GM18505 (cell line): ENCODE data around the gene SAMD5.

Source experiments
- ATAC-seq: cut with Tn5 transposase; IDR thresholded peaks from one replicate; pipeline ENCODE4 v1.9.1; 2021; ENCODE audit not compliant: unreplicated experiment
- POLR2A ChIP-seq: IDR thresholded peaks from 4 replicates; pipeline ENCODE4 v1.6.1; 2011; ENCODE audit warnings: borderline replicate concordance; ENCODE audit not compliant: insufficient read depth, insufficient read length; ENCODE audit errors: extremely low read depth

Gene SAMD5

GRCh38 chr6:147508042-147508865 lies at the start of gene SAMD5:
Gene SAMD5 (plus strand): TSS chr6:147508690. CDS start chr6:147508929, 239 bp downstream.
- peak; percentile 50 for ATAC-seq
- no peak for TF ChIP-seq POLR2A

DNA sequence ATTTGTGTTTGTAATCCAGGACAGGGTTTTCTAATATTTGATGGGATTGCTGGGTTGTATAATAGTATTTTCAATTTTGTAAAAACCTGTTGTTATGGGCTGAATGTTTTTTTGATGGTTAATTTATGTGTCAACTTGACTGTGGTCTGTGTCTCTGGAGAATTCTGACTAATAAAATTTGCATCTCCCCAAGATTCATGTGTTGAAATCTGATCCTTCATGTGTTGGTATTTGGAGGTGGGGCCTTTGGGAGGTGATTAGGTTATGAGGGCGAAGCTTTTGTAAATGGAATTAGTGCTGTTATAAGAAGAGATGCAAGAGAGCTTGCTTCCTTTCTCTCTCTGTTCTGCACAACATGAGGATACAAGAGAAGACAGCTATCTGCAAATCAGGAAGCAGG lies 48.7 kb upstream of the SAMD5 start:
- no peak for TF ChIP-seq POLR2A

DNA sequence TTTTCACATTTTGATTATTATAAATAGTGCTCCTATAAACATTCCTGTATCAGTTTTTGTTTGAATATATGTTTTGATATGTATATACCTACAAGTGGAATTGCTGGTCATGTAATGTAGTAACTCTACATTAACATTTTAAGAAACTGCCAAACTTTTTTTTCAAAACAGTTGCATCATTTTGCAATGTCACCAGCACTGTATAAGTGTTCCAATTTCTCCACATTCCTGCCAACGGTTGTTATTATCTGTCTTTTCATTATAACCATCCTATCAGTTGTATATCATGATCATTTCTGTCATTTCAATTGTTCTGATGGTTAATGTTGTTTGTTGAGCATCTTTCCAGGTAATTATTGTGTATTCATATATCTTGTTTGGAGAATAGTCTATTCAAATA lies 44.8 kb upstream of the SAMD5 start:
- no peak for ATAC-seq
- no peak for TF ChIP-seq POLR2A

More for the DNA sequence above, 48.7 kb upstream of the SAMD5 start:
- ATAC-seq = no peak

DNA sequence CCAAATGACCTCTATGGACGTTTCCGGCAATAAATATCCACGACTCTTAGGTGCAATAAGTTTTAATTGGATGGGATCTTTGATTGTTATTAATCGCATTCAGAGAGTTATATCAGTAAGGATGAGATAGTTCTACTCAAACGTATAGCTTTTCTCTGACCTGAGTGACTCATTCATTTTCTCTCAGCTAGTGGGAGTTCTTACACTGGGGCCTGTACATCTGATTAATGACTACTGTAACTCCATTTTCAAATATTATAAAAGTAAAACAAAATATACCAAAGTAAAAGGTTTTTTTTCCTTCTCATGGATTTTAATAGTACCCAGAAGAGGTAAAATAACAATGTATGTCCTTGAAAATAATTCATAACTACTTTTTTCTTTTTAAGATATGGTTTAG lies 41.1 kb upstream of the SAMD5 start:
- TF ChIP-seq POLR2A = no peak
- ATAC-seq = no peak

GRCh38 chr6:147467886-147468285 lies 40.6 kb upstream of the SAMD5 start:
- TF ChIP-seq POLR2A = no peak
- no peak for ATAC-seq

GRCh38 chr6:147468634-147469033 lies 39.9 kb upstream of the SAMD5 start:
- ATAC-seq = no peak
- no peak for TF ChIP-seq POLR2A

DNA sequence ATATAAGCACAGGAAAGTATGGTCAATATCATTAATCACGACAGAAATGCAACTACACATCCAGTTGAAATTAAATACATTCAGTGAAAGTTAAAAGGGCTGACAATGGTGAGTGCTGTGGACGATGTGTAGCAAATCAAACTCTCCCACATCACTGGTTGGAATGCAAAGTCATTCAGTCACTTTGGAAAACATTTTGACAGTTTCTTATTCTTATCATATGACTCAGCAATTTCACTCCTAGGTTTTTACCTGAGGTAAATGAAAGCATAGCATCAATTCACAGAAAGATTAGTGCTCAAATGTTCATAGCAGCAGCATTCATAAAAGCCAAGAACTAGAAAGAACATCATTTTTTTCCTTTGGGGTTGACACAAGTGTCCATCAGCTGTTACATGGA lies 28.6 kb upstream of the SAMD5 start:
- TF ChIP-seq POLR2A = no peak
- ATAC-seq = no peak

- ATAC-seq = peak; percentile 74
- TF ChIP-seq POLR2A = no peak
Observed at GRCh38 chr6:147486683-147487082, 21.8 kb upstream of the SAMD5 start.

DNA sequence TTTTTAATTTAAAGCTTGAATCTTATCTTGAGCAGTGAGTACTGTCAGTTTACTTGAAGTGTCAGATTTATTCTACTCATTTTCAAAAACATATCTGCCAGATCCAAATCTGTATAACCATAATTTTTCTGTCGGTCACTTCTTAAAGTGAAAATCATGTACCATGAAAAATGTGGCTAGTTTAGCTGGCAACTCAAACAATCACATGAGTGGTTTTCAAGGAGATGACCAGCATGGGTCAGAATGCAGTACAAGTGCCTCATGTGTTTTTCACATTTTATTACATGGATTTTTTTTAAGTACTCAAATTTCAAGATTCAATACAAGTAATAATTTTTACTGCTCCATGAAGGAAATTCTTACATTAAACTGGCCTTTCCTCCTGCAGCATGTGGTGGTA lies 11.0 kb upstream of the SAMD5 start:
- no peak for TF ChIP-seq POLR2A
- ATAC-seq = no peak

- ATAC-seq = no peak
- no peak for TF ChIP-seq POLR2A
Observed at GRCh38 chr6:147503587-147503986, 4.9 kb upstream of the SAMD5 start.

DNA sequence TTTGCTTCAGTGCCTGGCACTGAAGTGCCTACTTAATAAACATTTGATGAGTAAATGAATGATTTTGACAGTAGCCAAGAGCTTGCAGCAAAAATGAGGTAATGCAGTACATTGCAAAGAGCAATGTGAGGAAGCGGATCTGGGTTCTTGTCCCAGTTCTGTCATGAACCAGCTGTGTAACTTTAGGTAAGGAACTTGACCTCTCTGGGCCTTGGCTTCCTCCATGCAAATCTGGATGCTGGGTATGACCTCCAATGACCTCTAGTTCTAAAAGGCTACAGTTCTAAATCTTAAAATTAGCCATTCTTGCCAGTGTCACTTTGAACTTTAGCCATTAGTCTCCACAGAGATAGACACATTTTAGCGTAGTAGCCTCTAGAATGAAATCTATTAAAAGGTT lies 3.6 kb upstream of the SAMD5 start:
- no peak for ATAC-seq
- TF ChIP-seq POLR2A = no peak

GRCh38 chr6:147506704-147507114 lies 1.8 kb upstream of the SAMD5 start:
- ATAC-seq = no peak
- no peak for TF ChIP-seq POLR2A

DNA sequence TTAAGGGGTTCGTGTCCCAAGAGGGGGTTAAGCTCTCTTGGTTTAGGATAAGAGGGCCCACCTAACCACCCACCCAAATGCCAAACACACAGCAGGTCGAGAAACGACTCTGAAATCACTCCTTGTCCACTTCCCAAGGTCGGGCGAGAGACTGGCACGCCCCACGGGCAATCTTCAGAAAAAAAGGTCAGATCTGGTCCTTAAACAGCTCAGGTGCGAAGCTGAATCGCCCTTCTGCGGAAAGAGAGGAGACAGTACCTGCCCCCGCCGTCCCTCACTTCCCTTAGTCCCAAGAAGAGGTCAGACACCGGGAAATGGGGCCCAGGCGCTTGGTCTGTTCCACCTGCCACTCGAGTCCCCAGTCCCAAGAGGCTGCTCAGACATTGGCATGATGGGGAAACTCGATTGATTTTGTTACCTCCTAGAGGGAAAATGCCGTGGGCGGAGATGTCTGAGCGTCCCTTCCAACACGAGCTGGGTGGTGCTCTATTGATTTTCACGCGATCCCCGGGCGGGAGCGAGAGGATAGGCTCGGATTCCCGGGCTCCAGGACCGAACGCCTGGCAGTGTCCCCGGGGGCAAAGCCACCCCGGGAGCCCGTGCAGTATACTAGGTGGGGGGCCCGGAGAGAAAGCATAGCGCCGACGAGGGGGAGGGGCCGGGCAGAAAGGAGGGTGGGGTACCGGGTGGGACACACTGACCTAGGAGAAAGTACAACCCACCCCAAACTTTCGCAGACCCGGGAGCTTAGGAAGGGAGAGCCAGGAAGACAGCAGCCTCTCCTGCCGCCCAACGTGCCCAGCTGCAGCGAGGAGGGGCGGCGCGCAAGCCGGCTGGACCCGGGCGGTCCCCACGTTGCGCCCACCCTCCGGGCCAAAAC lies 1.1 kb upstream of the SAMD5 start:
- no peak for TF ChIP-seq POLR2A

More for the DNA sequence above, 1.1 kb upstream of the SAMD5 start:
- no peak for ATAC-seq
